Measurements from ENCODE around the gene HOXB4.

The HOXB4 gene

GRCh38 chr17:48583708-48584222 is 5.6 kb upstream of the HOXB4 start:
- Histone ChIP-seq H3K4me1 (ENCODE audit: control insufficient read depth, low read length) (peaks cover 34% of the 10 kb centered on the region), H3F3A (ENCODE audit: control insufficient read depth, insufficient read depth) (peaks cover 9% of the 10 kb centered on the region; the same call in 1 of the 2 replicates), H3K79me2 (ENCODE audit: control insufficient read depth, low read length) (no peaks in the 10 kb centered on the region), H3K9me3 (ENCODE audit: control insufficient read depth, insufficient read depth, low read length) (no peaks in the 10 kb centered on the region), H3K27me3 (ENCODE audit: control insufficient read depth, low read length) (peaks cover 94% of the 10 kb centered on the region), H3K27ac (ENCODE audit: low read depth, low read length) (no peak overlapping the region), H4K20me1 (ENCODE audit: control insufficient read depth, insufficient read depth, low read depth, low read length) (peaks cover 7% of the 10 kb centered on the region; the same call in 1 of the 2 replicates), H3K4me3 (ENCODE audit: low read length) (no peak overlapping the region), H3K36me3 (ENCODE audit: control insufficient read depth, low read length) (no peaks in the 10 kb centered on the region), H3K9me2 (replicated peaks; ENCODE audit: control insufficient read depth, low read length) (no peaks in the 10 kb centered on the region), H3K4me2 (ENCODE audit: low read length) (no peak overlapping the region)
- TF ChIP-seq EZH2phosphoT487 (IDR thresholded peaks at IDR 0.05; ENCODE audit: borderline replicate concordance, low read length) = no peak

- Histone ChIP-seq H3K36me3 (ENCODE audit: control insufficient read depth, low read length) (no peaks in the 10 kb centered on the region), H3K4me2 (ENCODE audit: low read length) (no peak overlapping the region), H3K27me3 (ENCODE audit: control insufficient read depth, low read length) (peaks cover 83% of the 10 kb centered on the region), H3K4me1 (ENCODE audit: control insufficient read depth, low read length) (peaks cover 34% of the 10 kb centered on the region), H3K27ac (ENCODE audit: low read depth, low read length) (no peak overlapping the region), H3F3A (ENCODE audit: control insufficient read depth, insufficient read depth) (peaks cover 9% of the 10 kb centered on the region; the same call in 1 of the 2 replicates), H3K79me2 (ENCODE audit: control insufficient read depth, low read length) (peaks cover under 1% of the 10 kb centered on the region), H4K20me1 (ENCODE audit: control insufficient read depth, insufficient read depth, low read depth, low read length) (peaks cover 7% of the 10 kb centered on the region; the same call in 1 of the 2 replicates), H3K4me3 (ENCODE audit: low read length) (no peak overlapping the region), H3K9me2 (replicated peaks; ENCODE audit: control insufficient read depth, low read length) (no peaks in the 10 kb centered on the region), H3K9me3 (ENCODE audit: control insufficient read depth, insufficient read depth, low read length) (no peaks in the 10 kb centered on the region)
- TF ChIP-seq, protein P1, sequence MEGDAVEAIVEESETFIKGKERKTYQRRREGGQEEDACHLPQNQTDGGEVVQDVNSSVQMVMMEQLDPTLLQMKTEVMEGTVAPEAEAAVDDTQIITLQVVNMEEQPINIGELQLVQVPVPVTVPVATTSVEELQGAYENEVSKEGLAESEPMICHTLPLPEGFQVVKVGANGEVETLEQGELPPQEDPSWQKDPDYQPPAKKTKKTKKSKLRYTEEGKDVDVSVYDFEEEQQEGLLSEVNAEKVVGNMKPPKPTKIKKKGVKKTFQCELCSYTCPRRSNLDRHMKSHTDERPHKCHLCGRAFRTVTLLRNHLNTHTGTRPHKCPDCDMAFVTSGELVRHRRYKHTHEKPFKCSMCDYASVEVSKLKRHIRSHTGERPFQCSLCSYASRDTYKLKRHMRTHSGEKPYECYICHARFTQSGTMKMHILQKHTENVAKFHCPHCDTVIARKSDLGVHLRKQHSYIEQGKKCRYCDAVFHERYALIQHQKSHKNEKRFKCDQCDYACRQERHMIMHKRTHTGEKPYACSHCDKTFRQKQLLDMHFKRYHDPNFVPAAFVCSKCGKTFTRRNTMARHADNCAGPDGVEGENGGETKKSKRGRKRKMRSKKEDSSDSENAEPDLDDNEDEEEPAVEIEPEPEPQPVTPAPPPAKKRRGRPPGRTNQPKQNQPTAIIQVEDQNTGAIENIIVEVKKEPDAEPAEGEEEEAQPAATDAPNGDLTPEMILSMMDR (IDR thresholded peaks at IDR 0.05; ENCODE audit: low read depth, low read length, poor library complexity, severe bottlenecking) = no peak
- no peak for TF ChIP-seq EZH2phosphoT487 (IDR thresholded peaks at IDR 0.05; ENCODE audit: borderline replicate concordance, low read length)
Measured at GRCh38 chr17:48582750-48583069, 4.6 kb upstream of the HOXB4 start.

- H4K20me1 ChIP-seq (ENCODE audit: control insufficient read depth, insufficient read depth, low read depth, low read length) = 0 out of 2 replicates have a peak, but pooled peaks cover 3% of the 10 kb centered on the region
- H3K9me3 ChIP-seq (ENCODE audit: control insufficient read depth, insufficient read depth, low read length) = no peaks in the 10 kb centered on the region
- H3K4me3 ChIP-seq (ENCODE audit: low read length) = no peak overlapping the region
- TF ChIP-seq, protein P1 (IDR thresholded peaks at IDR 0.05; ENCODE audit: low read depth, low read length, poor library complexity, severe bottlenecking) = no peak
- 0 out of 2 replicates have a peak, but pooled peaks have one; percentile 22 for TF ChIP-seq EZH2phosphoT487 (IDR thresholded peaks at IDR 0.05; ENCODE audit: borderline replicate concordance, low read length)
- H3K9me2 ChIP-seq (replicated peaks; ENCODE audit: control insufficient read depth, low read length) = no peaks in the 10 kb centered on the region
- H3K27me3 ChIP-seq (ENCODE audit: control insufficient read depth, low read length) = peaks cover 56% of the 10 kb centered on the region
- no peak overlapping the region for H3K27ac ChIP-seq (ENCODE audit: low read depth, low read length)
- H3K36me3 ChIP-seq (ENCODE audit: control insufficient read depth, low read length) = peaks cover 4% of the 10 kb centered on the region; the same call in 1 of the 2 replicates
- peaks cover 29% of the 10 kb centered on the region for H3K4me1 ChIP-seq (ENCODE audit: control insufficient read depth, low read length)
- peak overlapping the region; percentile 12; the same call in 1 of the 2 replicates for H3K4me2 ChIP-seq (ENCODE audit: low read length)
- H3K79me2 ChIP-seq (ENCODE audit: control insufficient read depth, low read length) = peaks cover 12% of the 10 kb centered on the region
- peaks cover 9% of the 10 kb centered on the region; the same call in 1 of the 2 replicates for H3F3A ChIP-seq (ENCODE audit: control insufficient read depth, insufficient read depth)
Measured at GRCh38 chr17:48579760-48580554, 1.8 kb upstream of the HOXB4 start.

DNA sequence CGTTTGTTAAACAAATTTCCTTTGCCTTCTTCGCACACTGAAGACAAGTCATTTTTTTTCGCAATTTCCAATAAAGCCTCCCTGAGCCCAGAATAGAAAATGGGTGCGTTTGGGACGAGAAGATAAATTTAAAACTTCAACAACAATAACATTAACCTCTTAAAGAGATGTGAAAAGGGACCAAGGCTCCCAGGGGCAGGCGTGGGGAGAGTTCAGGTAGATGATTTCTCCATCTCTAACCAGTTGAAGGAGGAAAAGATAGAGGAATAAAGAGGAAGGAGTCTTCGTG is 1.3 kb upstream of the HOXB4 start:
- Histone ChIP-seq H3K79me2 (ENCODE audit: control insufficient read depth, low read length) (peaks cover 12% of the 10 kb centered on the region), H3K4me3 (ENCODE audit: low read length) (peak overlapping the region; percentile 78), H4K20me1 (ENCODE audit: control insufficient read depth, insufficient read depth, low read depth, low read length) (0 out of 2 replicates have a peak, but pooled peaks cover 3% of the 10 kb centered on the region), H3K9me3 (ENCODE audit: control insufficient read depth, insufficient read depth, low read length) (no peaks in the 10 kb centered on the region), H3K4me2 (ENCODE audit: low read length) (peak overlapping the region; percentile 70), H3K27me3 (ENCODE audit: control insufficient read depth, low read length) (peaks cover 52% of the 10 kb centered on the region), H3K27ac (ENCODE audit: low read depth, low read length) (no peak overlapping the region), H3K4me1 (ENCODE audit: control insufficient read depth, low read length) (peaks cover 29% of the 10 kb centered on the region), H3K36me3 (ENCODE audit: control insufficient read depth, low read length) (peaks cover 4% of the 10 kb centered on the region; the same call in 1 of the 2 replicates), H3F3A (ENCODE audit: control insufficient read depth, insufficient read depth) (peaks cover 9% of the 10 kb centered on the region; the same call in 1 of the 2 replicates), H3K9me2 (replicated peaks; ENCODE audit: control insufficient read depth, low read length) (no peaks in the 10 kb centered on the region)
- TF ChIP-seq EZH2phosphoT487 (IDR thresholded peaks at IDR 0.05; ENCODE audit: borderline replicate concordance, low read length) = no peak
- TF ChIP-seq, protein P1 (IDR thresholded peaks at IDR 0.05; ENCODE audit: low read depth, low read length, poor library complexity, severe bottlenecking) = no peak
